PC-3 (cell line): ENCODE results near the gene ANTXR1.

Experiments used
- CTCF ChIP-seq: fragments of 300-600 bp; sonication (generic); conservative IDR thresholded peaks from 2 replicates; pipeline ENCODE4 v1.5.1; 2017; ENCODE audit warnings: antibody characterized with exemption, low read depth, mild to moderate bottlenecking, low read length
- EZH2phosphoT487 ChIP-seq: fragments of 300-600 bp; sonication (generic); IDR thresholded peaks from 2 replicates; pipeline ENCODE4 v1.6.1; 2018; ENCODE audit warnings: mild to moderate bottlenecking, antibody characterized with exemption, low read length, borderline replicate concordance

GRCh38 chr2:69227716-69228115 is 214.7 kb downstream of the ANTXR1 start:
- TF ChIP-seq CTCF = no peak
- no peak for TF ChIP-seq EZH2phosphoT487
